K562 (cell line): ENCODE data around the gene GNAL. TPM values are rescaled to one million over a fixed set of nuclear protein-coding genes. Genes with fewer than 3 reads are reported as not detected.

Experiments used
- ATAC-seq: fragments of 200-7000 bp; cut with Tn5 transposase; 3 replicates; pipeline ENCODE4 v1.9.1; 2020; ENCODE audit warnings: moderate library complexity
- BruUV-seq: library from RNA; stranded (reverse); fragments of 400-500 nt; replicated peaks from 2 replicates; lab custom pipeline; 2021; lab: Mats Ljungman, UMichigan
- CTCF ChIA-PET: fragments of 300-600 bp; formaldehyde crosslinking; extraction: SDS; loops from one replicate; lab custom pipeline; 2021; ENCODE audit warnings: low intra/inter-chr PET ratio; lab: Yijun Ruan, JAX
- POLR2A ChIA-PET: fragments of 300-600, 350-650 bp; sonication (Branson Sonifier 250); formaldehyde crosslinking; extraction: SDS; loops from one replicate; lab custom pipeline; 2021; ENCODE audit warnings: antibody characterized with exemption, inconsistent platforms; lab: Yijun Ruan, JAX
- DNase-seq, 4 experiments: peaks; one replicate each; pipeline versions ENCODE4 v3.0.0 to v3.0.0-alpha.2; 2011 to 2018; ENCODE audit warnings: low spot score in 3 of 4, mixed read lengths in 3 of 4; ENCODE audit errors: extremely low read depth in 1 of 4
- FAIRE-seq: peaks from 2 replicates; lab custom pipeline; 2011; peaks lifted over from hg19 to GRCh38; lab: Jason Lieb, UNC
- H2AFZ ChIP-seq: 2 replicates; pipeline ENCODE4 v1.6.0; 2011; ENCODE audit warnings: low read depth, low read length, control low read depth, inconsistent platforms
- H3K27ac ChIP-seq: fragments of 200-600 bp; 3 replicates; pipeline ENCODE4 v1.8.0; 2011; ENCODE audit warnings: low read depth, mild to moderate bottlenecking, control low read depth, inconsistent platforms, low read length, moderate library complexity, mixed read lengths; ENCODE audit errors: extremely low read depth
- H3K27me3 ChIP-seq, 2 experiments: fragments of 300-600 bp in 1 of 2; 2 replicates in 1 of 2; 3 replicates in 1 of 2; pipeline versions ENCODE4 v1.6.0 to v1.8.0; 2011; ENCODE audit warnings: inconsistent platforms in 2 of 2, low read length in 2 of 2, mild to moderate bottlenecking in 1 of 2, mixed read lengths in 1 of 2, moderate library complexity in 1 of 2; ENCODE audit not compliant: control insufficient read depth in 2 of 2, insufficient read depth in 2 of 2
- H3K36me3 ChIP-seq: fragments of 300-600 bp; 3 replicates; pipeline ENCODE4 v1.8.0; 2011; ENCODE audit warnings: mild to moderate bottlenecking, low read length, inconsistent platforms; ENCODE audit not compliant: control insufficient read depth, insufficient read depth
- H3K4me1 ChIP-seq, 2 experiments: fragments of 200-600 bp in 1 of 2; replicated peaks in 1 of 2; 2 replicates in 1 of 2; 3 replicates in 1 of 2; pipeline versions ENCODE4 v1.5.1 to v1.8.0; 2011; ENCODE audit warnings: inconsistent platforms in 2 of 2, low read length in 2 of 2, mild to moderate bottlenecking in 1 of 2, mixed read lengths in 1 of 2, moderate library complexity in 1 of 2; ENCODE audit not compliant: control insufficient read depth in 2 of 2, insufficient read depth in 2 of 2
- H3K4me2 ChIP-seq: 2 replicates; pipeline ENCODE4 v1.6.1; 2011; ENCODE audit warnings: low read length, control low read depth, inconsistent platforms, mixed read lengths; ENCODE audit not compliant: insufficient read depth
- H3K4me3 ChIP-seq: fragments of 200-600 bp; sonication (generic), shearing (Covaris generic); 2 replicates; pipeline ENCODE4 v1.5.1; 2016; ENCODE audit warnings: control low read depth, inconsistent platforms
- H3K79me2 ChIP-seq: fragments of 200-600 bp; 3 replicates; pipeline ENCODE4 v1.8.0; 2011; ENCODE audit warnings: low read length, inconsistent platforms; ENCODE audit not compliant: control insufficient read depth, insufficient read depth
- H3K9ac ChIP-seq, 2 experiments: 2 replicates each; pipeline versions ENCODE4 v1.6.0 to v1.6.1; 2011; ENCODE audit warnings: low read depth in 2 of 2, low read length in 2 of 2, control low read depth in 1 of 2, inconsistent platforms in 1 of 2, mild to moderate bottlenecking in 1 of 2, mixed read lengths in 1 of 2; ENCODE audit not compliant: insufficient read depth in 1 of 2
- H3K9me1 ChIP-seq: one replicate; pipeline ENCODE4 v1.6.0; 2011; ENCODE audit warnings: inconsistent platforms, mild to moderate bottlenecking, low read length, moderate library complexity; ENCODE audit not compliant: control insufficient read depth, insufficient read depth
- H3K9me3 ChIP-seq: replicated peaks from 2 replicates; pipeline ENCODE4 v1.5.1; 2011; ENCODE audit warnings: low read depth, low read length, inconsistent platforms; ENCODE audit not compliant: control insufficient read depth, insufficient read depth
- H4K20me1 ChIP-seq: replicated peaks from 2 replicates; pipeline ENCODE4 v1.6.1; 2011; ENCODE audit warnings: low read length, inconsistent platforms, mixed read lengths; ENCODE audit not compliant: control insufficient read depth, insufficient read depth
- ARID2 ChIP-seq: fragments of 450-650 bp; IDR thresholded peaks from 2 replicates; pipeline ENCODE4 v1.6.1; 2017; ENCODE audit warnings: antibody characterized with exemption, mild to moderate bottlenecking
- EWSR1 ChIP-seq: fragments of 450-650 bp; IDR thresholded peaks from 2 replicates; pipeline ENCODE4 v1.6.1; 2018; ENCODE audit warnings: borderline replicate concordance, mild to moderate bottlenecking, low read depth, moderate library complexity; ENCODE audit not compliant: partially characterized antibody
- RAD21 ChIP-seq, 2 experiments: fragments of 250-450 bp in 1 of 2; fragments of 450-650 bp in 1 of 2; sonication (Bioruptor Pico) in 1 of 2; formaldehyde crosslinking in 1 of 2; IDR thresholded peaks in 1 of 2; conservative IDR thresholded peaks in 1 of 2; 2 replicates each; pipeline versions ENCODE4 v1.4.0 to v1.8.0; 2020 to 2022; ENCODE audit warnings: mild to moderate bottlenecking in 2 of 2, moderate library complexity in 1 of 2
- SMC3 ChIP-seq: conservative IDR thresholded peaks from 2 replicates; pipeline ENCODE4 v1.6.1; 2011; ENCODE audit warnings: low read depth, low read length, improper control_type of control experiment; ENCODE audit not compliant: insufficient read depth
- STAG1 ChIP-seq: sonication (generic); formaldehyde crosslinking; IDR thresholded peaks from 2 replicates; pipeline ENCODE4 v1.5.0; 2020; ENCODE audit warnings: missing genetic modification reagents, borderline replicate concordance
- WGBS: fragments of 100-300 bp; shearing (Covaris generic); methylation state at CpG from one replicate; pipeline ENCODE4 v1.1.6; 2016; ENCODE audit warnings: low coverage, mixed read lengths; ENCODE audit not compliant: insufficient coverage; ENCODE audit errors: missing lambda C conversion rate; 5-methylcytosine and 5-hydroxymethylcytosine counted together
- in situ Hi-C: fragments of 300-500 bp; cut with MboI; formaldehyde crosslinking; loops from 4 replicates; pipeline ENCODE4 v1.15.0; 2018; ENCODE audit warnings: inconsistent platforms, mixed read lengths
- intact Hi-C: fragments of 100-400 bp; cut with micrococcal nuclease; formaldehyde crosslinking; loops from 2 replicates; pipeline ENCODE4 v1.14.2; 2022
- polyA plus RNA-seq, 8 experiments: library from polyadenylated mRNA; depleted of rRNA in 4 of 8; stranded (reverse) in 5 of 8; unstranded in 3 of 8; fragments of >200 nt; fragmentation: Nextera tagmentation in 2 of 8; fragmentation: Illumina TruSeq in 1 of 8; extraction: Ambion mirVana in 2 of 8; extraction: Trizol in 1 of 8; gene quantifications; 2 replicates each; pipeline versions ENCODE4 v1.2.1 to v1.2.3, GENCODE V29; 2011 to 2014; ENCODE audit warnings: inconsistent platforms in 1 of 8, missing spikeins in 1 of 8
- total RNA-seq, 7 experiments: library from RNA; depleted of rRNA in 6 of 7; stranded (reverse); fragments of >200 nt in 6 of 7; fragmentation: Illumina TruSeq in 2 of 7; extraction: Trizol in 2 of 7; gene quantifications; 2 replicates each; pipeline versions ENCODE4 v1.2.1 to v1.2.3, GENCODE V29; 2011 to 2021; ENCODE audit warnings: low replicate concordance in 1 of 7
- TF ChIP-seq, protein P1 (sequence below), 3 experiments: IDR thresholded peaks in 2 of 3; conservative IDR thresholded peaks in 1 of 3; 2 replicates each; pipeline ENCODE4 v1.5.1; 2011 to 2012; ENCODE audit warnings: low read length in 3 of 3, mild to moderate bottlenecking in 3 of 3, control low read depth in 2 of 3, improper control_type of control experiment in 1 of 3, inconsistent platforms in 1 of 3, low read depth in 1 of 3, mixed read lengths in 1 of 3, moderate library complexity in 1 of 3; ENCODE audit not compliant: insufficient read depth in 2 of 3
- TF ChIP-seq, protein P2 (sequence below), 2 experiments: fragments of 450-650 bp; formaldehyde crosslinking in 1 of 2; IDR thresholded peaks; 2 replicates each; pipeline versions ENCODE4 v1.4.0 to v1.6.1; 2014 to 2020; ENCODE audit warnings: mild to moderate bottlenecking in 2 of 2, borderline replicate concordance in 1 of 2, low read depth in 1 of 2

The GNAL gene
- total and polyA plus RNA-seq, 9 of the 15 experiments (the other 6 are each of a cell fraction or from before 2014, with no cell fraction given), result under 0.01 to 0.10 (median 0.01) TPM; not detected in 5

DNA sequence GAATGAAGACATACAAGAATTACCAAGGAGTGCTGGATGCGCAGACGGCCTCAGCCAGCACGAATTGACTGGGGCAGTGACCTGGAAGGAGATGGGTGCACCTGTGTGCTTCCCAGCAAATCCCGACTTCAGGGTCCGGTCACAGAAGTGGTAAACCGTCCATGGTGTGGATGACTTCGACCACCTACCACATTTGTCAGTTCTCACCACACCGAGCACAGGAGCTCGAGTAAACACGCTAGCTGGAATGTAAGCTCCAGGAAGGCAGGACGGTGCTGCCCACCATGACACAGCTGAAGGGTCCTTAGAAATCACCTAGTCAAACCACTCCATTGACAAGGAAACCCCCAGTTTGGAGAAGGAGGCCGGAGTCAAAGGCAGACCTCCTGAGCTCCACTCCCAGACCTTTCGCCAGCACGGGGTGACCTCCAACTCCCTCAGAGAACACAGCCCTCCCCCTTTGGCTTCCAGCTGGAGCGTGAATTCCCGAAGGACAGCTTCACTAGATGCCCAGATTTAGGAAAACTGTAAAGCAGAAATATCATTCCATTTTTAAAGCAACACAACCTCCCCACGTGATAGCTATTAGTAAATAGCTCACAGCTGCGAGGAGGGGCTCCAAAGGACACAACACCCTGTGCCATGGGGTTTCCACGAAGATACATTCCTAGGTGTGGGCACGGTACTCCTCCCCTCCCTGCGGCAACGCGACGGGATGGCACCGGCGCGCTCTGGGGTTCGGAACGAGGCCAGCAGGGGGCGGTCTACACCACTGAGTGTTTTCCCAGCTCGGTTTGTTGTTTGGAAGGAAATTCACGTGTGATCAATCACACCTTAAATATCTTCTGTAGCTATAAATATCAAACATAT is 34.1 kb upstream of the GNAL start:
- no peak overlapping the region for H3K4me3 ChIP-seq
- POLR2A ChIA-PET, result interaction anchor here (0.6 kb wide), 1 partner anchor 497 kb away, joined by 3 read pairs; no protein-coding TSS in a partner anchor
- CTCF ChIA-PET, result interaction anchor here (1.4 to 2.1 kb wide), 3 partner anchors 87 to 592 kb away, joined by 3 to 12 read pairs (median 7); no protein-coding TSS in a partner anchor
- no peaks in the 10 kb centered on the region for H3K36me3 ChIP-seq
- no peaks in the 10 kb centered on the region for H3K79me2 ChIP-seq
- no TSS peak for BruUV-seq
- no peak overlapping the region for H3K9ac ChIP-seq
- H3K9me3 ChIP-seq, result no peaks in the 10 kb centered on the region
- FAIRE-seq (peak; percentile 77), DNase-seq (peak; percentile 58 to 75 (median 70)), ATAC-seq (peak; percentile 91)
- no peak overlapping the region for H3K27ac ChIP-seq
- no peaks in the 10 kb centered on the region for H3K4me1 ChIP-seq
- in situ Hi-C loops (loop anchor here (5.0 to 10.0 kb wide), 3 partner anchors 77 to 590 kb away; no protein-coding TSS in a partner anchor), intact Hi-C loops (loop anchor here (5.0 to 10.0 kb wide), 5 partner anchors 72 to 380 kb away; no protein-coding TSS in a partner anchor)
- 1% methylated on average over 32 of the region's 32 CpGs for WGBS
- H3K27me3 ChIP-seq, result peaks cover 11 to 41% of the 10 kb centered on the region in 2 experiments; a peak in 3 of 5 replicates
- no peaks in the 10 kb centered on the region for H3K9me1 ChIP-seq
- H4K20me1 ChIP-seq, result 0 out of 2 replicates have a peak, but pooled peaks cover 3% of the 10 kb centered on the region
- H2AFZ ChIP-seq, result 0 out of 2 replicates have a peak overlapping the region, but pooled peaks have one; percentile 2
- H3K4me2 ChIP-seq, result no peak overlapping the region
- TF ChIP-seq STAG1 (CRISPR knock-in tag), result peak; percentile 78; the same call in 1 of the 2 replicates
- peak; percentile 79 for TF ChIP-seq SMC3
- TF ChIP-seq, protein P1, sequence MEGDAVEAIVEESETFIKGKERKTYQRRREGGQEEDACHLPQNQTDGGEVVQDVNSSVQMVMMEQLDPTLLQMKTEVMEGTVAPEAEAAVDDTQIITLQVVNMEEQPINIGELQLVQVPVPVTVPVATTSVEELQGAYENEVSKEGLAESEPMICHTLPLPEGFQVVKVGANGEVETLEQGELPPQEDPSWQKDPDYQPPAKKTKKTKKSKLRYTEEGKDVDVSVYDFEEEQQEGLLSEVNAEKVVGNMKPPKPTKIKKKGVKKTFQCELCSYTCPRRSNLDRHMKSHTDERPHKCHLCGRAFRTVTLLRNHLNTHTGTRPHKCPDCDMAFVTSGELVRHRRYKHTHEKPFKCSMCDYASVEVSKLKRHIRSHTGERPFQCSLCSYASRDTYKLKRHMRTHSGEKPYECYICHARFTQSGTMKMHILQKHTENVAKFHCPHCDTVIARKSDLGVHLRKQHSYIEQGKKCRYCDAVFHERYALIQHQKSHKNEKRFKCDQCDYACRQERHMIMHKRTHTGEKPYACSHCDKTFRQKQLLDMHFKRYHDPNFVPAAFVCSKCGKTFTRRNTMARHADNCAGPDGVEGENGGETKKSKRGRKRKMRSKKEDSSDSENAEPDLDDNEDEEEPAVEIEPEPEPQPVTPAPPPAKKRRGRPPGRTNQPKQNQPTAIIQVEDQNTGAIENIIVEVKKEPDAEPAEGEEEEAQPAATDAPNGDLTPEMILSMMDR (IDR thresholded peaks at IDR 0.05 in 2 of 3, conservative IDR thresholded peaks at IDR 0.05 in 1 of 3; ENCODE audit: insufficient read depth in 2 of 3, low read depth in 1 of 3, low read length in 3 of 3), result peak; percentile 77 to 87 (median 80)
- TF ChIP-seq, protein P2, sequence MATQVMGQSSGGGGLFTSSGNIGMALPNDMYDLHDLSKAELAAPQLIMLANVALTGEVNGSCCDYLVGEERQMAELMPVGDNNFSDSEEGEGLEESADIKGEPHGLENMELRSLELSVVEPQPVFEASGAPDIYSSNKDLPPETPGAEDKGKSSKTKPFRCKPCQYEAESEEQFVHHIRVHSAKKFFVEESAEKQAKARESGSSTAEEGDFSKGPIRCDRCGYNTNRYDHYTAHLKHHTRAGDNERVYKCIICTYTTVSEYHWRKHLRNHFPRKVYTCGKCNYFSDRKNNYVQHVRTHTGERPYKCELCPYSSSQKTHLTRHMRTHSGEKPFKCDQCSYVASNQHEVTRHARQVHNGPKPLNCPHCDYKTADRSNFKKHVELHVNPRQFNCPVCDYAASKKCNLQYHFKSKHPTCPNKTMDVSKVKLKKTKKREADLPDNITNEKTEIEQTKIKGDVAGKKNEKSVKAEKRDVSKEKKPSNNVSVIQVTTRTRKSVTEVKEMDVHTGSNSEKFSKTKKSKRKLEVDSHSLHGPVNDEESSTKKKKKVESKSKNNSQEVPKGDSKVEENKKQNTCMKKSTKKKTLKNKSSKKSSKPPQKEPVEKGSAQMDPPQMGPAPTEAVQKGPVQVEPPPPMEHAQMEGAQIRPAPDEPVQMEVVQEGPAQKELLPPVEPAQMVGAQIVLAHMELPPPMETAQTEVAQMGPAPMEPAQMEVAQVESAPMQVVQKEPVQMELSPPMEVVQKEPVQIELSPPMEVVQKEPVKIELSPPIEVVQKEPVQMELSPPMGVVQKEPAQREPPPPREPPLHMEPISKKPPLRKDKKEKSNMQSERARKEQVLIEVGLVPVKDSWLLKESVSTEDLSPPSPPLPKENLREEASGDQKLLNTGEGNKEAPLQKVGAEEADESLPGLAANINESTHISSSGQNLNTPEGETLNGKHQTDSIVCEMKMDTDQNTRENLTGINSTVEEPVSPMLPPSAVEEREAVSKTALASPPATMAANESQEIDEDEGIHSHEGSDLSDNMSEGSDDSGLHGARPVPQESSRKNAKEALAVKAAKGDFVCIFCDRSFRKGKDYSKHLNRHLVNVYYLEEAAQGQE (IDR thresholded peaks at IDR 0.05; ENCODE audit: borderline replicate concordance), result peak; percentile 75
- TF ChIP-seq, protein P2 (CRISPR knock-in tag; IDR thresholded peaks at IDR 0.05; ENCODE audit: low read depth), result no peak
- no peak for TF ChIP-seq EWSR1
- TF ChIP-seq RAD21 (CRISPR knock-in tag; conservative IDR thresholded peaks at IDR 0.05 in 1 of 2, IDR thresholded peaks at IDR 0.05 in 1 of 2), result peak; percentile 54 to 80
- 0 out of 2 replicates have a peak, but pooled peaks have one; percentile 18 for TF ChIP-seq ARID2
